ENCODE measurements around the gene COL6A5.

- TF ChIP-seq EZH2phosphoT487 (conservative IDR thresholded peaks at IDR 0.05; ENCODE audit: low read length) (no peak), CTCF (IDR thresholded peaks at IDR 0.05; ENCODE audit: insufficient read depth, low read length, poor library complexity, severe bottlenecking) (no peak)
Observed at GRCh38 chr3:130379274-130379673, 33.8 kb downstream of the COL6A5 start.
